Liver (tissue), 3 donors: ENCODE data around the gene KCNRG.

Source experiments
- GABPA ChIP-seq, 2 donors: IDR thresholded peaks in 1 of 2; conservative IDR thresholded peaks in 1 of 2; 2 replicates each; pipeline ENCODE4 v1.6.1; 2016; ENCODE audit warnings: antibody characterized with exemption in 2 of 2, mild to moderate bottlenecking in 1 of 2, moderate library complexity in 1 of 2
- JUND ChIP-seq, 2 donors: IDR thresholded peaks; 2 replicates each; pipeline ENCODE4 v1.6.1; 2016; ENCODE audit warnings: antibody characterized with exemption in 2 of 2
- RAD21 ChIP-seq, 2 donors: IDR thresholded peaks; 2 replicates each; pipeline ENCODE4 v1.6.1; 2016; ENCODE audit warnings: antibody characterized with exemption in 2 of 2, mild to moderate bottlenecking in 2 of 2
- SP1 ChIP-seq: IDR thresholded peaks from 2 replicates; pipeline ENCODE4 v1.6.1; 2018; ENCODE audit warnings: antibody characterized with exemption, mild to moderate bottlenecking
- TAF1 ChIP-seq: conservative IDR thresholded peaks from 2 replicates; pipeline ENCODE4 v1.6.1; 2016; ENCODE audit warnings: antibody characterized with exemption, mild to moderate bottlenecking
- TF ChIP-seq, protein P1 (sequence below): fragments of 150-350 bp; IDR thresholded peaks from 2 replicates; pipeline ENCODE4 v1.5.1; 2017; ENCODE audit warnings: improper control_type of control experiment, low read depth, low read length; ENCODE audit not compliant: missing input control
- TF ChIP-seq, protein P2 (sequence below): IDR thresholded peaks from 2 replicates; pipeline ENCODE4 v1.6.1; 2016; ENCODE audit warnings: antibody characterized with exemption
- TF ChIP-seq, protein P3 (sequence below): IDR thresholded peaks from 2 replicates; pipeline ENCODE4 v1.6.1; 2016; ENCODE audit warnings: antibody characterized with exemption
- donor health status: healthy.
- donor health status: healthy.

- TF ChIP-seq, protein P1, sequence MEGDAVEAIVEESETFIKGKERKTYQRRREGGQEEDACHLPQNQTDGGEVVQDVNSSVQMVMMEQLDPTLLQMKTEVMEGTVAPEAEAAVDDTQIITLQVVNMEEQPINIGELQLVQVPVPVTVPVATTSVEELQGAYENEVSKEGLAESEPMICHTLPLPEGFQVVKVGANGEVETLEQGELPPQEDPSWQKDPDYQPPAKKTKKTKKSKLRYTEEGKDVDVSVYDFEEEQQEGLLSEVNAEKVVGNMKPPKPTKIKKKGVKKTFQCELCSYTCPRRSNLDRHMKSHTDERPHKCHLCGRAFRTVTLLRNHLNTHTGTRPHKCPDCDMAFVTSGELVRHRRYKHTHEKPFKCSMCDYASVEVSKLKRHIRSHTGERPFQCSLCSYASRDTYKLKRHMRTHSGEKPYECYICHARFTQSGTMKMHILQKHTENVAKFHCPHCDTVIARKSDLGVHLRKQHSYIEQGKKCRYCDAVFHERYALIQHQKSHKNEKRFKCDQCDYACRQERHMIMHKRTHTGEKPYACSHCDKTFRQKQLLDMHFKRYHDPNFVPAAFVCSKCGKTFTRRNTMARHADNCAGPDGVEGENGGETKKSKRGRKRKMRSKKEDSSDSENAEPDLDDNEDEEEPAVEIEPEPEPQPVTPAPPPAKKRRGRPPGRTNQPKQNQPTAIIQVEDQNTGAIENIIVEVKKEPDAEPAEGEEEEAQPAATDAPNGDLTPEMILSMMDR = no peak
- TF ChIP-seq, protein P2, sequence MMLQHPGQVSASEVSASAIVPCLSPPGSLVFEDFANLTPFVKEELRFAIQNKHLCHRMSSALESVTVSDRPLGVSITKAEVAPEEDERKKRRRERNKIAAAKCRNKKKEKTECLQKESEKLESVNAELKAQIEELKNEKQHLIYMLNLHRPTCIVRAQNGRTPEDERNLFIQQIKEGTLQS = no peak
- TF ChIP-seq JUND (IDR thresholded peaks at IDR 0.05) (no peak), GABPA (IDR thresholded peaks at IDR 0.05 in 1 of 2, conservative IDR thresholded peaks at IDR 0.05 in 1 of 2) (no peak), TAF1 (no peak), RAD21 (IDR thresholded peaks at IDR 0.05) (no peak), SP1 (no peak)
- TF ChIP-seq, protein P3, sequence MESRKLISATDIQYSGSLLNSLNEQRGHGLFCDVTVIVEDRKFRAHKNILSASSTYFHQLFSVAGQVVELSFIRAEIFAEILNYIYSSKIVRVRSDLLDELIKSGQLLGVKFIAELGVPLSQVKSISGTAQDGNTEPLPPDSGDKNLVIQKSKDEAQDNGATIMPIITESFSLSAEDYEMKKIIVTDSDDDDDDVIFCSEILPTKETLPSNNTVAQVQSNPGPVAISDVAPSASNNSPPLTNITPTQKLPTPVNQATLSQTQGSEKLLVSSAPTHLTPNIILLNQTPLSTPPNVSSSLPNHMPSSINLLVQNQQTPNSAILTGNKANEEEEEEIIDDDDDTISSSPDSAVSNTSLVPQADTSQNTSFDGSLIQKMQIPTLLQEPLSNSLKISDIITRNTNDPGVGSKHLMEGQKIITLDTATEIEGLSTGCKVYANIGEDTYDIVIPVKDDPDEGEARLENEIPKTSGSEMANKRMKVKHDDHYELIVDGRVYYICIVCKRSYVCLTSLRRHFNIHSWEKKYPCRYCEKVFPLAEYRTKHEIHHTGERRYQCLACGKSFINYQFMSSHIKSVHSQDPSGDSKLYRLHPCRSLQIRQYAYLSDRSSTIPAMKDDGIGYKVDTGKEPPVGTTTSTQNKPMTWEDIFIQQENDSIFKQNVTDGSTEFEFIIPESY = no peak
These were observed 3.8 kb upstream of the KCNRG start for GRCh38 chr13:50011461-50011860.
